Brain microvascular endothelial cell (primary cell): ENCODE measurements around the gene CAPZA2.

Source experiments
- DNase-seq: peaks from one replicate; pipeline ENCODE4 v3.0.0-alpha.2; 2020
- H3K27ac ChIP-seq: fragments of 250-450 bp; sonication (Bioruptor Pico); 2 replicates; pipeline ENCODE4 v1.5.1; 2020; ENCODE audit warnings: mild to moderate bottlenecking, moderate library complexity
- H3K27me3 ChIP-seq: fragments of 250-450 bp; sonication (Bioruptor Pico); replicated peaks from 2 replicates; pipeline ENCODE4 v1.5.1; 2020; ENCODE audit warnings: mild to moderate bottlenecking
- H3K36me3 ChIP-seq: fragments of 250-450 bp; sonication (Bioruptor Pico); replicated peaks from 2 replicates; pipeline ENCODE4 v1.5.1; 2020; ENCODE audit warnings: mild to moderate bottlenecking
- H3K4me3 ChIP-seq: 2 replicates; pipeline ENCODE4 v1.5.1; 2011; ENCODE audit warnings: low read depth, mild to moderate bottlenecking, control low read depth, low read length, moderate library complexity
- in situ Hi-C: cut with HindIII; loops from 2 replicates; pipeline ENCODE4 v1.10.0; 2017; ENCODE audit warnings: low sequenced_read_pairs, low pct_ligation_motif_present
- TF ChIP-seq, protein P1 (sequence below): IDR thresholded peaks from 2 replicates; pipeline ENCODE4 v1.5.1; 2011; ENCODE audit warnings: low read depth, mild to moderate bottlenecking, moderate library complexity, low read length, control low read depth, inconsistent platforms; ENCODE audit errors: missing control alignments

Gene CAPZA2

DNA sequence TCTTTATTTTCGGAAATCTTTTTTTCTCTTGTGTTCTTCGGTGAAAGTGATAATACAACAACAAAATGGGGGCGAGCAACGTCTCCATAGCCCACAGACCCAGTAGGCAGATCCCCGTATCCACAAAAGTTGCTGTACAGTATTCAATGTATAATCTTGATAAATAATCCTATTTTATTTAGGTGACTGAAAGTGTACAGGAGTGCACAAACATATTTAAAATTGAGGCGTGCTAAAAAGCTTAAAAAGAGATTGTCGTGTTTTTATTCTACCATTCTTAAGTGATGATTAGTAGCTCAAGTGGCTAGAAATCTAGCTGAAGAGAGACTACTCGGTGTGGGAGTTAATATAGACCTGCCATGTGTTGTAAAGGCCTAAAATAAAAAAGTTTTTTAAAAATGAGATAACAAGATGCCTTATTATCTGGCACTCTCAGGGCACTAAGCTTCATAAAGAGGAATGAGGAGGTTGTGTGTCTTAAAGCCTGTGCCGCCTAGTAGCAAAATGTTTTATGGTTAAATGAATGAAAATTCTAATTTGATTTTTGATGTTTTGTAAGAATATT, 1.6 kb downstream of the CAPZA2 start:
- in situ Hi-C loops: no loop called here
- H3K27me3 ChIP-seq: no peaks in the 10 kb centered on the region
- no peaks in the 10 kb centered on the region for H3K36me3 ChIP-seq
- TF ChIP-seq, protein P1, sequence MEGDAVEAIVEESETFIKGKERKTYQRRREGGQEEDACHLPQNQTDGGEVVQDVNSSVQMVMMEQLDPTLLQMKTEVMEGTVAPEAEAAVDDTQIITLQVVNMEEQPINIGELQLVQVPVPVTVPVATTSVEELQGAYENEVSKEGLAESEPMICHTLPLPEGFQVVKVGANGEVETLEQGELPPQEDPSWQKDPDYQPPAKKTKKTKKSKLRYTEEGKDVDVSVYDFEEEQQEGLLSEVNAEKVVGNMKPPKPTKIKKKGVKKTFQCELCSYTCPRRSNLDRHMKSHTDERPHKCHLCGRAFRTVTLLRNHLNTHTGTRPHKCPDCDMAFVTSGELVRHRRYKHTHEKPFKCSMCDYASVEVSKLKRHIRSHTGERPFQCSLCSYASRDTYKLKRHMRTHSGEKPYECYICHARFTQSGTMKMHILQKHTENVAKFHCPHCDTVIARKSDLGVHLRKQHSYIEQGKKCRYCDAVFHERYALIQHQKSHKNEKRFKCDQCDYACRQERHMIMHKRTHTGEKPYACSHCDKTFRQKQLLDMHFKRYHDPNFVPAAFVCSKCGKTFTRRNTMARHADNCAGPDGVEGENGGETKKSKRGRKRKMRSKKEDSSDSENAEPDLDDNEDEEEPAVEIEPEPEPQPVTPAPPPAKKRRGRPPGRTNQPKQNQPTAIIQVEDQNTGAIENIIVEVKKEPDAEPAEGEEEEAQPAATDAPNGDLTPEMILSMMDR: no peak
- no peak for DNase-seq
- no peak overlapping the region for H3K27ac ChIP-seq
- peak overlapping the region; percentile 85 for H3K4me3 ChIP-seq

DNA sequence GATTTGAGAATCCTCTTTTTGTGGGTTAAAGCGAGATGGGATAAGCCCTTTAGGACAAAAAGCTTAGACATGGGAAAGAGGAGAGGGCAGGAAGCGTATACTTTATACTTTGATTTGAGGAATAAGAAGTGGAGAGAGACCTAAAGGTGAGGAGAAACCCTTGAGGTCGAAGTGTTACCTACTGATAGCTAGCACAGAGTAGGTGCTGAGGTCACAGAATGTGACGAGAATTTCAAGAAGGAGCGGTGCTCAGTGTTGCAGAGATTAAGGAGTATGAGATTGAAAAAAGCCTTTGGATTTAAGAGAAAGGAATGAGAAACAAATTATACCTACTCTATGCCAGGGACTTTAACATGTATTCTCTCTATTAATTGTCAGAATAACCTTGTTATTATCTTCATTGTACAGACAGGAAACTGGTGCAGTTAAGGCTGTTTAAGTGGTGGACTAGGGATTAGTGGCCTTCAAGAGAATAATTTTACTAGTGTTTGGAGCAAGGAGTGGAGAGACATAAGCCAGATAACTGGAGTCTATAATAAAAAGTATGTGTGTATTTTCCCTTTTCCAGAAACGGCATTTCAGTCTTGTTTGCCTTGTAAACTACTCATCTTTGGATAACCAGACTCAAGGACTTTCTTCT, 8.8 kb downstream of the CAPZA2 start:
- TF ChIP-seq, protein P1: no peak
- no peaks in the 10 kb centered on the region for H3K36me3 ChIP-seq
- no peaks in the 10 kb centered on the region for H3K27me3 ChIP-seq
- no peak for DNase-seq
- peak overlapping the region; percentile 21 for H3K27ac ChIP-seq
- no peak overlapping the region for H3K4me3 ChIP-seq
- in situ Hi-C loops: no loop called here

DNA sequence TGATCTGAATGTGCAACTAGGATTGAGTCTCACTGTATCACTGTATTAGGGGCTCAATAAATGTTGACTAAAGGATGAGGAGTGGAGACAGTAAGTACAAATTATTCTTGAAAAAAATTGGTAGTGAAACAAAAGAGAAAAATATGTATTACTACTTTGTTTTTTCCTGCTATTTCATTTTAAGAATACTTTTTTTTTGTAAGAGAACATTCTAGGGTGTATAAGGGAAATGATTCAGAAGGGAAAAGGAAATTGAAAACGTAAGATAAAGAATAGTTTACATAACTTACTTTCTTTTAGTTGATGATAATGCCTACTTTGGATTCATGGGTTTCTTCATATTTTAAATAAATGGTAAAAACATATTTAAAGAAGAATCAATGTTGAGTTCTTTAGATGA, 9.6 kb downstream of the CAPZA2 start:
- Histone ChIP-seq H3K27me3 (no peaks in the 10 kb centered on the region), H3K4me3 (no peak overlapping the region), H3K36me3 (no peaks in the 10 kb centered on the region), H3K27ac (peak overlapping the region; percentile 21)
- TF ChIP-seq, protein P1: no peak
- in situ Hi-C loops: no loop called here
- no peak for DNase-seq

DNA sequence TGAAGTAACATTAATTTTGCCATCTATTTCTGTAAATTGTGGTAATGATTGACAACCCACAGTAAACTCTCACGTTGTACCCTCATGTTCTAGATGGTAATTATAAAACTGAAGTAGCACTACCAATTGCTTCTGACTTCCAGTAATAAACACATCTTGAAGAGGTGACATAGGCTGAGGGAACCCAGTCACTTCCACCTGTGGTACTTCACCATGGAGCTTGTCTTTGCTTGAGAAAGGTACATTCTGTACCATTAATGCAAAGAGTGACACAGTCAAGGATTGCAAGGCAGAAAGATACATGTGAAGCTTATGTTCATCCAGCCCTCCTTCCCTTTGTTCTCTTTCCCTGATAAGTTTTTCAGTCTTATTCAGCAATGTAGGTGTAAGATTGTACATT, 11.2 kb downstream of the CAPZA2 start:
- in situ Hi-C loops: no loop called here

DNA sequence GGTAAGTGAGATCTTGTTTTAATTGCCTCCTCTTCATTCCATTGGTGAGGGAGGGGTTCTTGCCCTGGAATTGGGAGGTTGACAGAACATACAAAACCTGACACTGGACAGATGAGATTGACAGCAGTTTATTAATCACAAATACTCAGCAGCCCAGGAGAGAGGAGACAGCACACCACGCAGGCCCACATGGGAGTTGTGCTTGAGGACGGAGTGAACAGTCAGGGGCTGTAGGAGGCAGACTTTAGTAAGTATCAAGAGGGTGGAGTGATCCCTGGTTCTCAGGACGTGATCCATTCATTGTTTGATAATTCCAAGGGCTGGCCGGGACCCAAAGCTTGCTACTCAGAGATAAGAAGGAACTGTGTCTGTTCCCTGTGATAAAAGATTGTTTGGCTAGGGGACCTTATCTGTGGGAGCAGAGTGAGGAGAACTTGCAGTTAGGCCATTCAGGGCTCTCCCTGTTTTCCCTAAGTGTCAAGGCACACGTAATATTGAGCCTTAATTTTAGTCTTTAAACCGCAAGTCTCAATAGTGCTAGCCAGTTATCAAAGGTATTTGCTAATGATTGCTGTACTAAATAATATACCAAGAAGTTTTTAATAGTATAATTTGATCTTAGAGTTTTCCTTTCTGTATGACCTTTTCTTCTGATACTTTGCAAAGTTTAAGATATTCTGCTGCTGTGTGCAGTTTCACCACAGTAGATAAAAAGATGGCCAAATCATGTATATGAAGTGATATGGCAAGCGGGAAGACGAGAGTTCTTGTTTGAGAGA, 14.5 kb downstream of the CAPZA2 start:
- no peak overlapping the region for H3K27ac ChIP-seq
- in situ Hi-C loops: no loop called here

More for the DNA sequence above, 11.2 kb downstream of the CAPZA2 start:
- H3K27ac ChIP-seq: no peak overlapping the region
- H3K27me3 ChIP-seq: no peaks in the 10 kb centered on the region
- no peaks in the 10 kb centered on the region for H3K36me3 ChIP-seq
- TF ChIP-seq, protein P1: no peak
- DNase-seq: no peak
- no peak overlapping the region for H3K4me3 ChIP-seq

More for the DNA sequence above, 14.5 kb downstream of the CAPZA2 start:
- Histone ChIP-seq H3K36me3 (no peaks in the 10 kb centered on the region), H3K4me3 (no peak overlapping the region), H3K27me3 (no peaks in the 10 kb centered on the region)
- TF ChIP-seq, protein P1: no peak
- peak; percentile 67 for DNase-seq
